Esophagus muscularis mucosa (tissue), 4 donors: Measurements from ENCODE around the gene LARP4B. TPM values are rescaled to one million over a fixed set of nuclear protein-coding genes. Genes with fewer than 3 reads are reported as not detected.

ENCODE experiments used
- DNase-seq: peaks from one replicate; pipeline ENCODE4 v3.0.0-alpha.2; 2017; ENCODE audit errors: extremely low spot score
- H3K27ac ChIP-seq, 4 donors: fragments of 200-600 bp; sonication (generic); replicated peaks in 1 of 4; 1 replicate in 3 of 4; 2 replicates in 1 of 4; pipeline ENCODE4 v1.5.1; 2016 to 2019; ENCODE audit warnings: mild to moderate bottlenecking in 1 of 4
- H3K27me3 ChIP-seq, 4 donors: fragments of 200-600 bp; sonication (generic); one replicate each; pipeline versions ENCODE4 v1.5.1 to v1.6.0; 2016 to 2019
- H3K36me3 ChIP-seq, 4 donors: fragments of 200-600 bp; sonication (generic); one replicate each; pipeline ENCODE4 v1.5.1; 2016 to 2019
- H3K4me1 ChIP-seq, 4 donors: fragments of 200-600 bp; sonication (generic); one replicate each; pipeline ENCODE4 v1.5.1; 2016 to 2019
- H3K4me3 ChIP-seq, 4 donors: fragments of 200-600 bp; sonication (generic); 1 replicate in 2 of 4; 2 replicates in 2 of 4; pipeline ENCODE4 v1.5.1; 2016 to 2019; ENCODE audit warnings: mild to moderate bottlenecking in 4 of 4, moderate library complexity in 1 of 4
- H3K9me3 ChIP-seq, 4 donors: fragments of 200-600 bp; sonication (generic); 1 replicate in 3 of 4; 2 replicates in 1 of 4; pipeline ENCODE4 v1.5.1; 2016 to 2019
- EP300 ChIP-seq: sonication (generic); formaldehyde crosslinking; IDR thresholded peaks from one replicate; pipeline ENCODE4 v1.6.1; 2017; ENCODE audit warnings: antibody characterized with exemption
- POLR2A ChIP-seq: fragments of 450-650 bp; IDR thresholded peaks from one replicate; pipeline ENCODE4 v1.6.1; 2017; ENCODE audit warnings: antibody characterized with exemption, moderate library complexity, mild to moderate bottlenecking, low read depth
- POLR2AphosphoS5 ChIP-seq, 2 donors: sonication (generic); formaldehyde crosslinking; IDR thresholded peaks; one replicate each; pipeline ENCODE4 v1.6.1; 2017; ENCODE audit warnings: antibody characterized with exemption in 2 of 2
- WGBS: methylation state at CpG from one replicate; pipeline ENCODE4 v1.1.5; 2018; 5-methylcytosine and 5-hydroxymethylcytosine counted together
- intact Hi-C: fragments of 100-400 bp; cut with DNase I; formaldehyde crosslinking; loops from one replicate; pipeline ENCODE4 v1.15.1; 2023
- total RNA-seq, 4 donors: library from RNA; depleted of rRNA; stranded (reverse); fragments of >200 nt; gene quantifications; one replicate each; pipeline versions ENCODE4 v1.1.0 to v1.2.1, GENCODE V29; 2016
- TF ChIP-seq, protein P1 (sequence below), 3 experiments: fragments of 200-600 bp in 2 of 3; fragments of 450-650 bp in 1 of 3; sonication (generic) in 2 of 3; IDR thresholded peaks; one replicate each; pipeline ENCODE4 v1.5.1; 2017 to 2019; ENCODE audit warnings: antibody characterized with exemption in 3 of 3, mild to moderate bottlenecking in 2 of 3, moderate library complexity in 1 of 3

The LARP4B gene
- total RNA-seq, 4 donors from 2014 or later, result 35.6 to 43.1 (median 38.2) TPM

DNA sequence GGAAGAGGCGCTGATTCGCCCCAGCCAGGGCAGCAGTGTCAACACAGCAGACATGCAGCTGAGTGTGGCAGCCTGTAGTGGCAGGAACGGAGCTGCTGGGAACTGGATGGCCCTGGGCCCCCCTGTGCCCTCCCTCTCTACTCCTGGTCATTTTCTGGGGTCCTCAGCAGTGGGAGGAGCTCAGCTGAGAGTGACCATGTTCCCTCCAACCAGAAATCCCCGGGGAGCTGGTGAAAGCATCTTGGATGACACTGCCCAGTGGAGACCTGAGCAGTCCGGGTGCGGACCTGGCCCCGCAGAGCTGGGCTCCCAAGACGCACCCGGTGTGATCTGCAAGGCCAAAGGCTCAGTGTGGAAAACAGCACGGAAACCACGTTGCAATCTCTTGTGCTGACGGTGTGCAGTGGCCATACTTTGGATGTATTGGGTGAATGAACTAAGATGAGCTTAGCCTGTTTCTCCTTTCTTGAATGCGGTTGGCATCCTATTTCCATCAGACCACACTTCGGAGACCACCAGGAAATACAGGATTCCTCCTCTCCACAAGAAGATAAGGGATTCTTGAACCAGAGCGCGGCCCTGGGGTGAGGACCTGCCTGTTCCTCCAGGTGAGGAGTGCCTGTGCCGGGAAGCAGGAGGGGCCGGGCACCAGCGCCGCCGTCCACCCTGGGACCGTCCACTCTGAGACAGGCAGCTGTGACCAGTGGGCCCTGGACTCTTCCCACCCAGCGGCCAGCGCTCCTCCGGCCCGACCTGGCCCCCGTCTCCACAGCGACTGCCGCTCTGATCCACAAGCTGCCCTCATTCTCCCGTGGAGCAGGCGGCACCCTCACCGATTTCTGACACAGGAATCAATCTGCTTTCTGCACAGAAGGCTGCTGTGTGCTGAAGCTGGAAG is 148.5 kb downstream of the LARP4B start:
- Histone ChIP-seq H3K27ac (no peak overlapping the region), H3K9me3 (no peaks in the 10 kb centered on the region), H3K4me1 (peaks cover 7 to 15% (median 13%) of the 10 kb centered on the region in 4 donors), H3K27me3 (peaks cover 0 to 3% (median 0%) of the 10 kb centered on the region in 4 donors), H3K4me3 (no peak overlapping the region), H3K36me3 (no peaks in the 10 kb centered on the region)
- WGBS, result 89% methylated on average over 30 of the region's 32 CpGs
- DNase-seq, result no peak
- TF ChIP-seq, protein P1, sequence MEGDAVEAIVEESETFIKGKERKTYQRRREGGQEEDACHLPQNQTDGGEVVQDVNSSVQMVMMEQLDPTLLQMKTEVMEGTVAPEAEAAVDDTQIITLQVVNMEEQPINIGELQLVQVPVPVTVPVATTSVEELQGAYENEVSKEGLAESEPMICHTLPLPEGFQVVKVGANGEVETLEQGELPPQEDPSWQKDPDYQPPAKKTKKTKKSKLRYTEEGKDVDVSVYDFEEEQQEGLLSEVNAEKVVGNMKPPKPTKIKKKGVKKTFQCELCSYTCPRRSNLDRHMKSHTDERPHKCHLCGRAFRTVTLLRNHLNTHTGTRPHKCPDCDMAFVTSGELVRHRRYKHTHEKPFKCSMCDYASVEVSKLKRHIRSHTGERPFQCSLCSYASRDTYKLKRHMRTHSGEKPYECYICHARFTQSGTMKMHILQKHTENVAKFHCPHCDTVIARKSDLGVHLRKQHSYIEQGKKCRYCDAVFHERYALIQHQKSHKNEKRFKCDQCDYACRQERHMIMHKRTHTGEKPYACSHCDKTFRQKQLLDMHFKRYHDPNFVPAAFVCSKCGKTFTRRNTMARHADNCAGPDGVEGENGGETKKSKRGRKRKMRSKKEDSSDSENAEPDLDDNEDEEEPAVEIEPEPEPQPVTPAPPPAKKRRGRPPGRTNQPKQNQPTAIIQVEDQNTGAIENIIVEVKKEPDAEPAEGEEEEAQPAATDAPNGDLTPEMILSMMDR (IDR thresholded peaks at IDR 0.05), result no peak
- TF ChIP-seq POLR2A (no peak), EP300 (no peak), POLR2AphosphoS5 (IDR thresholded peaks at IDR 0.05) (no peak)
- intact Hi-C loops, result no loop called here

DNA sequence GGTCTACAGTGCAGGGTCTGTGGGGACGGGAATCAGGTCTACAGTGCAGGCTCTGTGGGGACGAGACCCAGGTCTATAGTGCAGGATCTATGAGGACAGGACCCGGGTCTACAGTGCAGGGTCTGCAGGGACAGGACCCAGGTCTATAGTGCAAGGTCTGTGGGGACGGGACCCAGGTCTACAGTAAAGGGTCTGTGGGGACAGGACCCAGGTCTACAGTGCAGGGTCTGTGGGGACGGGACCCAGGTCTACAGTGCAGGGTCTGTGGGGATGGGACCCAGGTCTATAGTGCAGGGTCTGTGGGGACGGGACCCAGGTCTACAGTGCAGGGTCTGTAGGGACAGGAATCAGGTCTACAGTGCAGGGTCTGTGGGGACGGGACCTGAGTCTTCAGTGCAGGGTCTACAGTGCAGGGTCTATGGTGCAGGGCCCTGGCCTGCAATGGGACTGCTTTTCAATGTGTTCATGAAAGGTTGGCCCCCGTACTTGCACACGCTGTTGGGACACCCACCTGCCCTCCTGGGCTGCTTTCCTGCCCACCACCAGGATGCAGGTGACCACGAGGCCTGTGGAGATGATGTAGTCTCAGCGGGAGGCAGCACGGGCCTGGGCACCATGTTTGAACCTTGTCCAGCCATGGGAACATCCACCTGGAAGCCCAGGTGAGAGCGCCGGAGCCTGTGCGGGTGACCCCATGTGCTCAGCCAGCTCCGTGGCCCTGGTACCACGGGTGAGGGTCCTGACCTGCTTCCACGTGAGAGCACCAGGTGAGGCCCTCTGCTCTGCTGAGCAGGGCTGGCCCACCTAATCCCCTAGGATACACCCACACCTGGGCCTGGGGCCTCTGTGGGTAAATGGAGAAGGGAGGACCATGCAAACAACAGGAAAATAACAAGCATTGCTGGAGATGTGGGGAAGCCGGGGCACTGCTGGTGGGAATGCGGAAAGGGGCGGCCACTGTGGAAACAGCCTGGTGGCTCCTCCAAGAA is 150.7 kb downstream of the LARP4B start:
- Histone ChIP-seq H3K27ac (no peak overlapping the region), H3K4me3 (no peak overlapping the region), H3K36me3 (no peaks in the 10 kb centered on the region), H3K9me3 (no peaks in the 10 kb centered on the region), H3K27me3 (peaks cover 0 to 3% (median 0%) of the 10 kb centered on the region in 4 donors), H3K4me1 (peaks cover 7 to 16% (median 13%) of the 10 kb centered on the region in 4 donors)
- no peak for DNase-seq
- TF ChIP-seq POLR2AphosphoS5 (IDR thresholded peaks at IDR 0.05) (no peak), POLR2A (no peak), EP300 (no peak)
- TF ChIP-seq, protein P1 (IDR thresholded peaks at IDR 0.05), result no peak
- intact Hi-C loops, result no loop called here
- 96% methylated on average over 12 of the region's 21 CpGs for WGBS

DNA sequence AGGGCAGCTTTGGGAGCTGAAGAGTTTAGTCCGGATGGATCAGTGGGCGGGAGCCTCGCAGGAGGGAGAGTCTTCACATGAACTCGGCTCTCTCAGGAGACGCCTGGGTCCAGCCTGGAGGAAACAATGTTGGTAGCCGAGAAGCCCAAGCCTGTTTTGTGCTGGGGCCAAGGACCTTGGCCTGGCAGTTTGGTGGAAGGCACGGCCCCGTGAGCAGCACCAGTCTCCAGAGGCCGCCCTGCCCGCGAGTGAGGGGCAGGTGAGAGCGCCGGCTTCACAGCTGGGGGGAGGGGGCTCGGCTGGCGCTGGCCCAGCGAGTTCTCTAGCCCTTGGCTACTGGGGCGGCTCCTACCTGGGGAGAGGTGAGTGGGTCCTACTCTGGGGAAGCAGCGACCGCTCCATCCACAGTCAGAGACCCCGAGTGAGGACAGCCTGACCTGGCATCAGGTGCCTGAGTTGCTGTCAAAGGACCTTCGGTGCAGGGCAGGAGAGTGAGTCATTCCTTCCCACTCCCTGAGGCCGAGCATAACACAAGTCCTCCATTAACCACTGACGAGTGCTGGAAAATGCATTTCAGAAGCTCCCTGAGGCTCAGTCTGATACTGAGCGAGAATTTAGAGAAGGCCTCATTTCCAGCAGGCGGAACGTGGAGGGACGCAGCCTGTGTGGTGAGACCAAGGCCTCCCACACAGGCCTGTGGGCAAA is 152.7 kb downstream of the LARP4B start:
- Histone ChIP-seq H3K36me3 (no peaks in the 10 kb centered on the region), H3K27ac (no peak overlapping the region), H3K4me1 (peaks cover 0 to 15% (median 9%) of the 10 kb centered on the region in 4 donors), H3K4me3 (no peak overlapping the region), H3K9me3 (no peaks in the 10 kb centered on the region), H3K27me3 (no peaks in the 10 kb centered on the region)
- 81% methylated on average over 19 of the region's 27 CpGs for whole genome bisulfite sequencing
- TF ChIP-seq EP300 (no peak), POLR2A (no peak), POLR2AphosphoS5 (IDR thresholded peaks at IDR 0.05) (no peak)
- TF ChIP-seq, protein P1 (IDR thresholded peaks at IDR 0.05), result no peak
- intact Hi-C loops, result no loop called here
- peak; percentile 89 for DNase-seq

GRCh38 chr10:777913-778479 is 153.5 kb downstream of the LARP4B start:
- DNase-seq, result no peak
- Histone ChIP-seq H3K4me1 (peaks cover 0 to 11% (median 9%) of the 10 kb centered on the region in 4 donors), H3K9me3 (no peaks in the 10 kb centered on the region), H3K4me3 (no peak overlapping the region), H3K27me3 (no peaks in the 10 kb centered on the region), H3K27ac (no peak overlapping the region), H3K36me3 (no peaks in the 10 kb centered on the region)
- TF ChIP-seq POLR2AphosphoS5 (IDR thresholded peaks at IDR 0.05) (no peak), EP300 (no peak), POLR2A (no peak)
- TF ChIP-seq, protein P1 (IDR thresholded peaks at IDR 0.05), result no peak
- WGBS, result 94% methylated on average over 7 of the region's 16 CpGs
- intact Hi-C loops, result no loop called here
